Measurements from ENCODE around the gene ZNF326. TPM values are rescaled to one million over a fixed set of nuclear protein-coding genes. Genes with fewer than 3 reads are reported as not detected.

Gene ZNF326, protein sequence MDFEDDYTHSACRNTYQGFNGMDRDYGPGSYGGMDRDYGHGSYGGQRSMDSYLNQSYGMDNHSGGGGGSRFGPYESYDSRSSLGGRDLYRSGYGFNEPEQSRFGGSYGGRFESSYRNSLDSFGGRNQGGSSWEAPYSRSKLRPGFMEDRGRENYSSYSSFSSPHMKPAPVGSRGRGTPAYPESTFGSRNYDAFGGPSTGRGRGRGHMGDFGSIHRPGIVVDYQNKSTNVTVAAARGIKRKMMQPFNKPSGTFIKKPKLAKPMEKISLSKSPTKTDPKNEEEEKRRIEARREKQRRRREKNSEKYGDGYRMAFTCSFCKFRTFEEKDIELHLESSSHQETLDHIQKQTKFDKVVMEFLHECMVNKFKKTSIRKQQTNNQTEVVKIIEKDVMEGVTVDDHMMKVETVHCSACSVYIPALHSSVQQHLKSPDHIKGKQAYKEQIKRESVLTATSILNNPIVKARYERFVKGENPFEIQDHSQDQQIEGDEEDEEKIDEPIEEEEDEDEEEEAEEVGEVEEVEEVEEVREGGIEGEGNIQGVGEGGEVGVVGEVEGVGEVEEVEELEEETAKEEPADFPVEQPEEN
- total RNA-seq (2022; extraction: Qiagen RNA extraction; ENCODE audit: low read depth): 19.6 to 24.3 TPM (median 21.4 TPM) in 5 replicates

GRCh38 chr1:89994805-89995597 is at the start of gene ZNF326:
Gene ZNF326, plus strand, starts transcription at chr1:89995110. Its CDS starts 148 bp downstream, at chr1:89995258.

Other genes starting within 250 kb of the ZNF326 start
- 33.2 to 47.2 TPM (median 42.4 TPM) in 5 replicates for gene LRRC8D, start 174.1 kb upstream of the ZNF326 start, total RNA-seq (2022; extraction: Qiagen RNA extraction; ENCODE audit: low read depth)